ENCODE results near the gene LRRC26. TPM values are rescaled to one million over a fixed set of nuclear protein-coding genes. Genes with fewer than 3 reads are reported as not detected.
"Not testable (repeated sequence)": the region's sequence is repeated elsewhere in the genome, so short reads cannot be mapped to it uniquely, and the experiment has no call there.

The LRRC26 gene
- total and polyA plus RNA-seq, 2 experiments from 2014 or later, result 2.3 TPM; not detected in 1

DNA sequence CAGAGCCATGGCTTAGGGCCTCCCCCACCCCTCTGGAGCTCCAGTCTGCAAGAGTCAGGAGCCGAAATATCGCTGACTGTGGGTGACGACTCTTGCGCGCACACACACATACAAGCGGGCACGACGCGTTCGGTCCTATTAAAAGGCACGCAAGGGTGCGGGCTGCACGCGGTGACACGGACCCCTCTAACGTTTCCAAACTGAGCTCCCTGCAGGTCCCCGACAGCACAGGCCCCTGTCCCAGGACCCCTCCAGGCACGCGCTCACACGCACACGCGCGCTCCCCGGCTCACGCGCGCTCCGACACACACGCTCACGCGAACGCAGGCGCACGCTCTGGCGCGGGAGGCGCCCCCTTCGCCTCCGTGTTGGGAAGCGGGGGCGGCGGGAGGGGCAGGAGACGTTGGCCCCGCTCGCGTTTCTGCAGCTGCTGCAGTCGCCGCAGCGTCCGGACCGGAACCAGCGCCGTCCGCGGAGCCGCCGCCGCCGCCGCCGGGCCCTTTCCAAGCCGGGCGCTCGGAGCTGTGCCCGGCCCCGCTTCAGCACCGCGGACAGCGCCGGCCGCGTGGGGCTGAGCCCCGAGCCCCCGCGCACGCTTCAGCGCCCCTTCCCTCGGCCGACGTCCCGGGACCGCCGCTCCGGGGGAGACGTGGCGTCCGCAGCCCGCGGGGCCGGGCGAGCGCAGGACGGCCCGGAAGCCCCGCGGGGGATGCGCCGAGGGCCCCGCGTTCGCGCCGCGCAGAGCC, 31.0 kb downstream of the LRRC26 start, which contains the start of gene GRIN1:
Gene GRIN1, plus strand, starts transcription at position 433 of the 746 bp plus-strand sequence. CDS start 333 bp downstream, outside the sequence.
- Histone ChIP-seq H3K4me1 (ENCODE audit: low read depth) (no peaks in the 10 kb centered on the region), H3K36me3 (no peaks in the 10 kb centered on the region), H3K27me3 (peaks cover 98% of the 10 kb centered on the region), H3K9me3 (ENCODE audit: low read depth) (no peaks in the 10 kb centered on the region), H3K4me3 (no peak within 1 kb of the TSS), H3K27ac (no peak within 1 kb of the TSS)
- peak; percentile 46 to 84 for DNase-seq (ENCODE audit: low read depth in 1 of 2, low spot score in 1 of 2)
- no peak for TF ChIP-seq CTCF (IDR thresholded peaks at IDR 0.05; ENCODE audit: low read depth, low read length)

DNA sequence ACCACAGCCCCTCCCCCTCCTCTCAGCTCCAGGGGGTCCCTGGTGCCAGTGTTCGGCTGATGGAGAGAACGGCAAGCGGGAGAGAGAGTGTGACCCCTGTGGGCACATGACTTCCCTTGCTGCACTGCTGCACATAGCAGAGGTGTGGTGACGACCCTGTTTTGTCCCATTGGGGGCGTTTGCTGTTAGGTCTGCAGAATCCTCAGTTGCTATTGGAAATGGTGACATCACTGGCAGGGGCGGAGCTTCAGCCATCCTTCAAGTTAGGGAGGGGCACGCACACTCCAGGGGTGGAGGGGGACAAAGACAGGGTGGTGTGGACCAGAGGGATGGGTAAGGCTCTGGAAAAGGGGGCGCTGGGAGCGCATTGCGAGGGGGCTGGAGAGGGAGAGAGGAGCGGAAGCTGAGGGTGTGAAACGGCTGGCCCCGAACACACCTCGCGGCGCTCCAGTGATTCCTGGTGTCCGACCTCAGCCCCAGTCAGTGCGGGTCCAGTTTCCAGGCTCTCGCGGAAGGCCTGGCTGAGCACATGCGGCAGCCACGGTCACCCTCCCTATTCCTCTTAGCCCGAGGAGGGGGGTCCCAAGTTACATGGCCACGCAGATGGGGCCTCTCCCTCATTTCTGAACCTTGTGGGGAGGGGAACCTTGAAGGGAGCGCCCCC, 31.7 kb downstream of the LRRC26 start:
- Histone ChIP-seq H3K4me1 (ENCODE audit: low read depth) (no peaks in the 10 kb centered on the region), H3K27me3 (peaks cover 98% of the 10 kb centered on the region), H3K4me3 (no peak overlapping the region), H3K36me3 (no peaks in the 10 kb centered on the region), H3K27ac (no peak overlapping the region), H3K9me3 (ENCODE audit: low read depth) (no peaks in the 10 kb centered on the region)
- no peak for TF ChIP-seq CTCF (IDR thresholded peaks at IDR 0.05; ENCODE audit: low read depth, low read length)
- no peak for DNase-seq (ENCODE audit: low read depth in 1 of 2, low spot score in 1 of 2)

GRCh38 chr9:137136881-137137607, 32.8 kb downstream of the LRRC26 start:
- Histone ChIP-seq H3K4me3 (no peak overlapping the region), H3K4me1 (ENCODE audit: low read depth) (no peaks in the 10 kb centered on the region), H3K27me3 (peaks cover 94% of the 10 kb centered on the region), H3K27ac (no peak overlapping the region), H3K36me3 (no peaks in the 10 kb centered on the region), H3K9me3 (ENCODE audit: low read depth) (no peaks in the 10 kb centered on the region)
- DNase-seq (ENCODE audit: low read depth in 1 of 2, low spot score in 1 of 2), result no peak
- no peak for TF ChIP-seq CTCF (IDR thresholded peaks at IDR 0.05; ENCODE audit: low read depth, low read length)

DNA sequence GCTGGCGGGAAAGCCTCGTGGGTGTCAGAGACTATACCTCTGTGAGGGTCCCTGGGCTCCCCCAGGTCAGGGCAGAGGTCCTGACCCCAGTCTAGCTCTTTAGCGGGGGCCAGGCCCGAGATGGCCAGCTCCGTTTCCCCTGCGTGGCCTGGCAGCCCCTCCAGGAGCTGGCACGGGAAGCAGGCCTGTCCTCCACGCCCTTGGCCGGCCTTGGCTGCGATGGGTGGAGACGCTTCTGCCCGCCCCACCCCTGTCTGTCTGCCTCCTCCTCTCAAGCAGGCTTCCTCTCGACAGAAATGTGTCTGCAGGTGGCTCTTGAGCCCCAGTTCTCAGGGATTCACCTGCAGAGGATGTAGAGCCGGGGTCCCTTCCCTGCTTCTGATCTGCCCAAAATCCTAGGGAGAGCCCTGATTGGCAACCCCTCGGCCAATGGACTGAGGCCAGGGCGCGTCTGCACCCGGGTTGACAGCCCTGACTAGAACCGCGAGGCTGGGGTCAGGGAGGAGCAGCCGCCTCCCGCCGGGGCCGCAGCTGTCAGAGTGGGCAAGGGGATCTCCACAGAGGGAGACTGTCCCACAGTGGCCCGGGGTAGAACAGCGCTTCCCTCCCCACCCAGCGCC, 33.5 kb downstream of the LRRC26 start:
- no peak for TF ChIP-seq CTCF (IDR thresholded peaks at IDR 0.05; ENCODE audit: low read depth, low read length)
- Histone ChIP-seq H3K4me1 (ENCODE audit: low read depth) (no peaks in the 10 kb centered on the region), H3K27ac (no peak overlapping the region), H3K4me3 (no peak overlapping the region), H3K36me3 (no peaks in the 10 kb centered on the region), H3K9me3 (ENCODE audit: low read depth) (no peaks in the 10 kb centered on the region), H3K27me3 (peaks cover 91% of the 10 kb centered on the region)
- DNase-seq (ENCODE audit: low read depth in 1 of 2, low spot score in 1 of 2), result no peak

DNA sequence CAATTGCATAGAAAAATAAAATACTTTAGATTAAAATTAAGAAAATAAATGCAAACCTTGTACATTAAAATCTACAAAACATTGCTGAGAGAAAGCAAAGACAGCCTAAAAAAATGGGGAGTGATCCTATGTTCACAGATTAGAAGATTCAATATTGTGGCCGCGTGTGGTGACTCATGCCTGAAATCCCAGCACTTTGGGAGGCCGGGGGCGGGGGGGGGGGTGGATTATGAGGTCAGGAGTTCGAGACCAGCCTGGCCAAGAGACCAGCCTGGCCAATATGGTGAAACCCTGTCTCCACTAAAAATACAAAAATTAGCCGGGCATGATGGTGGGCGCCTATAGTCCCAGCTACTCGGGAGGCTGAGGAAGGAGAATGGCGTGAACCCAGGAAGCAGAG, 34.7 kb downstream of the LRRC26 start:
- H3K9me3 ChIP-seq (ENCODE audit: low read depth); H3K4me3 ChIP-seq; H3K4me1 ChIP-seq (ENCODE audit: low read depth); DNase-seq (ENCODE audit: low read depth in 1 of 2, low spot score in 1 of 2); H3K27ac ChIP-seq; H3K36me3 ChIP-seq: not testable (repeated sequence)
- peaks cover 79% of the 10 kb centered on the region for H3K27me3 ChIP-seq
